HepG2 (cell line): Measurements from ENCODE around the gene NPAS2. TPM values are rescaled to one million over a fixed set of nuclear protein-coding genes. Genes with fewer than 3 reads are reported as not detected.

Experiments used
- CHD2 ChIP-seq: IDR thresholded peaks from 2 replicates; pipeline ENCODE4 v1.6.1; 2011; ENCODE audit warnings: low read depth, low read length, improper control_type of control experiment
- HOXA9 ChIP-seq: sonication (generic); formaldehyde crosslinking; IDR thresholded peaks from 2 replicates; pipeline ENCODE4 v1.8.1; 2022; ENCODE audit warnings: missing genetic modification reagents, mild to moderate bottlenecking, moderate library complexity, borderline replicate concordance
- KDM1A ChIP-seq: IDR thresholded peaks from 2 replicates; pipeline ENCODE4 v1.6.1; 2016; ENCODE audit warnings: missing compliant biosample characterization
- MAFF ChIP-seq: IDR thresholded peaks from 2 replicates; pipeline ENCODE4 v1.6.1; 2011; ENCODE audit warnings: low read depth, low read length, improper control_type of control experiment
- MED8 ChIP-seq: sonication (generic); formaldehyde crosslinking; IDR thresholded peaks from 2 replicates; pipeline ENCODE4 v1.8.1; 2023; ENCODE audit warnings: mild to moderate bottlenecking, missing genetic modification reagents; ENCODE audit not compliant: insufficient replicate concordance
- MTF2 ChIP-seq: sonication (generic); formaldehyde crosslinking; IDR thresholded peaks from 2 replicates; pipeline ENCODE4 v1.5.0; 2020; ENCODE audit warnings: missing genetic modification reagents, borderline replicate concordance
- PAX8 ChIP-seq: sonication (generic); formaldehyde crosslinking; IDR thresholded peaks from 2 replicates; pipeline ENCODE4 v1.8.0; 2022; ENCODE audit warnings: mild to moderate bottlenecking, missing genetic modification reagents, borderline replicate concordance
- SAFB2 ChIP-seq: sonication (generic); formaldehyde crosslinking; IDR thresholded peaks from 2 replicates; pipeline ENCODE4 v1.5.1; 2020; ENCODE audit warnings: missing genetic modification reagents, low read depth, mild to moderate bottlenecking, borderline replicate concordance
- SNAI1 ChIP-seq: sonication (generic); formaldehyde crosslinking; IDR thresholded peaks from 2 replicates; pipeline ENCODE4 v1.5.0; 2020; ENCODE audit warnings: mild to moderate bottlenecking, missing genetic modification reagents, borderline replicate concordance
- TCF7 ChIP-seq: sonication (generic); IDR thresholded peaks from 2 replicates; pipeline ENCODE4 v1.6.1; 2016; ENCODE audit warnings: antibody characterized with exemption, low read depth
- THAP7 ChIP-seq: sonication (generic); formaldehyde crosslinking; IDR thresholded peaks from 2 replicates; pipeline ENCODE4 v1.8.1; 2023; ENCODE audit warnings: mild to moderate bottlenecking, missing genetic modification reagents
- ZNF230 ChIP-seq: sonication (generic); formaldehyde crosslinking; IDR thresholded peaks from 2 replicates; pipeline ENCODE4 v1.4.0; 2020; ENCODE audit warnings: mild to moderate bottlenecking, missing genetic modification reagents
- ZNF513 ChIP-seq: sonication (generic); formaldehyde crosslinking; conservative IDR thresholded peaks from 2 replicates; pipeline ENCODE4 v1.5.0; 2020; ENCODE audit warnings: missing genetic modification reagents
- ZNF652 ChIP-seq: IDR thresholded peaks from 2 replicates; pipeline ENCODE4 v1.6.1; 2016; ENCODE audit warnings: low read depth, borderline replicate concordance
- ZNF687 ChIP-seq: sonication (generic); formaldehyde crosslinking; IDR thresholded peaks from 2 replicates; pipeline ENCODE4 v1.5.1; 2020; ENCODE audit warnings: mild to moderate bottlenecking, missing genetic modification reagents, moderate library complexity
- ZNF879 ChIP-seq: sonication (generic); formaldehyde crosslinking; IDR thresholded peaks from 2 replicates; pipeline ENCODE4 v1.8.1; 2023; ENCODE audit warnings: missing genetic modification reagents
- polyA plus RNA-seq, 8 experiments: library from polyadenylated mRNA; depleted of rRNA in 3 of 8; stranded (reverse) in 7 of 8; unstranded in 1 of 8; fragments of >200 nt; fragmentation: Illumina TruSeq in 4 of 8; extraction: Trizol in 4 of 8; gene quantifications; 2 replicates each; pipeline versions ENCODE4 v1.2.1 to v1.2.3, GENCODE V29; 2011 to 2016; ENCODE audit warnings: low read depth in 4 of 8, missing spikeins in 1 of 8, mixed read lengths in 1 of 8; ENCODE audit not compliant: insufficient read depth in 1 of 8
- total RNA-seq, 5 experiments: library from RNA; depleted of rRNA; stranded (reverse); fragments of >200 nt; fragmentation: Illumina TruSeq; extraction: Trizol; gene quantifications; 2 replicates each; pipeline ENCODE4 v1.2.3, GENCODE V29; 2016; ENCODE audit warnings: low read depth in 1 of 5
- TF ChIP-seq, protein P1 (sequence below): sonication (generic); formaldehyde crosslinking; IDR thresholded peaks from 2 replicates; pipeline ENCODE4 v1.4.0; 2020; ENCODE audit warnings: missing genetic modification reagents, mild to moderate bottlenecking, borderline replicate concordance
- TF ChIP-seq, protein P2 (sequence below), 2 experiments: fragments of 450-650 bp in 1 of 2; sonication (generic) in 1 of 2; formaldehyde crosslinking; IDR thresholded peaks; 2 replicates each; pipeline versions ENCODE4 v1.5.0 to v1.8.0; 2020 to 2022; ENCODE audit warnings: mild to moderate bottlenecking in 1 of 2, missing genetic modification reagents in 1 of 2

The NPAS2 gene
- total and polyA plus RNA-seq, 2 of the 13 experiments (the other 11 are each of a cell fraction or from before 2014, with no cell fraction given): 14.8 to 37.5 TPM

DNA sequence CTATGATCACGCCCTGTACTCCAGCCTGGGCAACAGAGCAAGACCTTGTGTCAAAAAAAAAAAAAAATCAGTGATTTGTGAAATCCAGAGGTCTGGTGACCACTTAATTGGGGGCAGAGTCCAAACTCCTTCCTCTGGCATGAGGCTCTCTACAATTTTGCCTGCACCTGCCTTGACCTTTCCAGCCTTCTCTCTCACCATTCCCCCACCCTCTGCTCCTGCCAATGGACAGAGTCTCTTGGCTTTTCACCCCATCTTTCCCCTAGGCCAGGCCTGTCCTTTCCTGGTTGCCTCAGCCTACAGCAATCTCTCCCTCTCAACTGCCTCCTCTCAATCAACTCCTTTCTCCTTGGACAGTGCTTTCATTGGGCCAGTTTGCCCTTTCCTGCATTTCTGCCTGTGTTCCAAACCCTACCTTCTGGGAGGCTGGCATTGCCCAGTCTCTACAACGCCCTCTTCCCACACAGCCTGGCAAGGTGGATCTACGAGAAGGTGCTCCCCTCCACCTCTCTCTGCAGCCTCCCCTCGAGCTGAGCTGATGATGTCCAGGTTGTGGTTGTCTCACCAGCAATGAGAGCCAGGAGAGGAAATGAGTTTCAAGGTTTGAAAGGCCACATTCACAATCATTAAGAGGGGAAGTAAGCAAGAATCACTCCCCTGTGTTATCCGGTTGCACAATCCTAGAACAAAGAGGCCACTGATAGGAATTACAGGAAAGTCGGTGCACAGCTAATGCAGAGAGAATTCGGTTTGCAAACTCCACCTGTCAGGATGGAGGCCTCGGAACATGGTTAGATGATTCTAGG, 39.5 kb upstream of the NPAS2 start (continued):
- TF ChIP-seq THAP7 (CRISPR knock-in tag) (peak; percentile 89; the same call in 1 of the 2 replicates), MAFF (peak; percentile 46), PAX8 (CRISPR knock-in tag) (no peak), MTF2 (CRISPR knock-in tag) (no peak), ZNF513 (CRISPR knock-in tag) (no peak), TCF7 (peak; percentile 86), KDM1A (CRISPR knock-in tag) (peak; percentile 81), HOXA9 (CRISPR knock-in tag) (0 out of 2 replicates have a peak, but pooled peaks have one; percentile 42), ZNF230 (CRISPR knock-in tag) (no peak), ZNF652 (CRISPR knock-in tag) (peak; percentile 49; the same call in 1 of the 2 replicates), MED8 (CRISPR knock-in tag) (peak; percentile 99), ZNF879 (CRISPR knock-in tag) (0 out of 2 replicates have a peak, but pooled peaks have one; percentile 24), SNAI1 (CRISPR knock-in tag) (peak; percentile 99), ZNF687 (peak; percentile 90), SAFB2 (CRISPR knock-in tag) (peak; percentile 72; the same call in 1 of the 2 replicates), CHD2 (no peak)
- TF ChIP-seq, protein P1, sequence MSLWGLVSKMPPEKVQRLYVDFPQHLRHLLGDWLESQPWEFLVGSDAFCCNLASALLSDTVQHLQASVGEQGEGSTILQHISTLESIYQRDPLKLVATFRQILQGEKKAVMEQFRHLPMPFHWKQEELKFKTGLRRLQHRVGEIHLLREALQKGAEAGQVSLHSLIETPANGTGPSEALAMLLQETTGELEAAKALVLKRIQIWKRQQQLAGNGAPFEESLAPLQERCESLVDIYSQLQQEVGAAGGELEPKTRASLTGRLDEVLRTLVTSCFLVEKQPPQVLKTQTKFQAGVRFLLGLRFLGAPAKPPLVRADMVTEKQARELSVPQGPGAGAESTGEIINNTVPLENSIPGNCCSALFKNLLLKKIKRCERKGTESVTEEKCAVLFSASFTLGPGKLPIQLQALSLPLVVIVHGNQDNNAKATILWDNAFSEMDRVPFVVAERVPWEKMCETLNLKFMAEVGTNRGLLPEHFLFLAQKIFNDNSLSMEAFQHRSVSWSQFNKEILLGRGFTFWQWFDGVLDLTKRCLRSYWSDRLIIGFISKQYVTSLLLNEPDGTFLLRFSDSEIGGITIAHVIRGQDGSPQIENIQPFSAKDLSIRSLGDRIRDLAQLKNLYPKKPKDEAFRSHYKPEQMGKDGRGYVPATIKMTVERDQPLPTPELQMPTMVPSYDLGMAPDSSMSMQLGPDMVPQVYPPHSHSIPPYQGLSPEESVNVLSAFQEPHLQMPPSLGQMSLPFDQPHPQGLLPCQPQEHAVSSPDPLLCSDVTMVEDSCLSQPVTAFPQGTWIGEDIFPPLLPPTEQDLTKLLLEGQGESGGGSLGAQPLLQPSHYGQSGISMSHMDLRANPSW (CRISPR knock-in tag): peak; percentile 99
- TF ChIP-seq, protein P2, sequence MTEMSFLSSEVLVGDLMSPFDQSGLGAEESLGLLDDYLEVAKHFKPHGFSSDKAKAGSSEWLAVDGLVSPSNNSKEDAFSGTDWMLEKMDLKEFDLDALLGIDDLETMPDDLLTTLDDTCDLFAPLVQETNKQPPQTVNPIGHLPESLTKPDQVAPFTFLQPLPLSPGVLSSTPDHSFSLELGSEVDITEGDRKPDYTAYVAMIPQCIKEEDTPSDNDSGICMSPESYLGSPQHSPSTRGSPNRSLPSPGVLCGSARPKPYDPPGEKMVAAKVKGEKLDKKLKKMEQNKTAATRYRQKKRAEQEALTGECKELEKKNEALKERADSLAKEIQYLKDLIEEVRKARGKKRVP (CRISPR knock-in tag; IDR thresholded peaks at IDR 0.05): peak in 1 of 2 experiments; percentile 91; a peak in 2 of 4 replicates
